D721Med (cell line): Measurements from ENCODE around the gene SNX30.

ENCODE experiments used
- DNase-seq: peaks from one replicate; pipeline ENCODE4 v3.0.0; 2011; ENCODE audit warnings: low spot score; ENCODE audit not compliant: insufficient read length
- FAIRE-seq: peaks from 2 replicates; lab custom pipeline; 2011; peaks lifted over from hg19 to GRCh38; lab: Jason Lieb, UNC
- CTCF ChIP-seq: IDR thresholded peaks from 2 replicates; pipeline ENCODE4 v1.5.1; 2012; ENCODE audit warnings: mild to moderate bottlenecking, control low read depth; ENCODE audit not compliant: insufficient read depth; ENCODE audit errors: missing control alignments

Gene SNX30

DNA sequence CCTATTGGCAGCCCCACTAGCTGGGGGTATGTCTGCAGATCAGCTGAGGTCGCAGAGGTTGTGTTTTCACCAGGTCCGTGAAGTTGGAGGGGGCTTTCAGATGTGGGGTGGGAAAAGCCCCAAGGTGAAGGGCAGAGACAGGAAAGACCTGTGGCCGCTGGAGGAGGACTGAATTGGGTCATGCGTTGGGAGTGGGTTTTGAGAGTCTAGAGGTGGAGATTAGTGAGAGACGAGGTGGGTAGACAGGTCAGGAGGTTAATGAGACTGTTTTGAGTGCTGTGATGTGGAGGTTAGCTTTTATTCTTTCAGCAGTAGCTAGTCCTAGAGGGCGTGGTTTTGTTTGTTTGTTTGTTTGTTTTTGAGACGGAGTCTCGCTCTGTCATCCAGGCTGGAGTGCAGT is 10.3 kb downstream of the SNX30 start:
- DNase-seq (no peak), FAIRE-seq (no peak)
- TF ChIP-seq CTCF, result no peak

- DNase-seq, result no peak
- no peak for TF ChIP-seq CTCF
- FAIRE-seq, result no peak
Measured at GRCh38 chr9:112761912-112762655, 11.5 kb downstream of the SNX30 start.

- DNase-seq (no peak), FAIRE-seq (no peak)
- TF ChIP-seq CTCF, result no peak
Measured at GRCh38 chr9:112762726-112763518, 12.4 kb downstream of the SNX30 start.

DNA sequence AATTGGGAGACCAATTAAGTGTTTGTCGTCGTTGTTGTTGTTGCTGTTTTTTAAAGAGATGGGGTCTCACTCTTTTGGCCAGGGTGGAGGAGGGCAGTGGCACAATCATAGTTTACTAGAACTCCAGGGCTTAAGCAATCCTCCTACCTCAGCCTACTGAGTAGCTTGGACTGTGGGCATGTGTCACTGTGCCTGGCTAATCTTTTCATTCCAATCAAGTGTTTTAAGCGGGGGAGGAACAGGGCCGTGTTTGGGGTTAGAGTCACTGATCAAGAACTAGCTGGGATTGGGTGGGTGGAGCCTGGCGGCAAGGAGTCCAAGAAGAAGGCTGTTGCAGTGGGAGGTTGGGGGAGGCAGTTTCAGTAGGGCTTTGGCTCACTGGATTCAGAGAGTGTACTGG is 13.8 kb downstream of the SNX30 start:
- no peak for TF ChIP-seq CTCF
- DNase-seq, result no peak

DNA sequence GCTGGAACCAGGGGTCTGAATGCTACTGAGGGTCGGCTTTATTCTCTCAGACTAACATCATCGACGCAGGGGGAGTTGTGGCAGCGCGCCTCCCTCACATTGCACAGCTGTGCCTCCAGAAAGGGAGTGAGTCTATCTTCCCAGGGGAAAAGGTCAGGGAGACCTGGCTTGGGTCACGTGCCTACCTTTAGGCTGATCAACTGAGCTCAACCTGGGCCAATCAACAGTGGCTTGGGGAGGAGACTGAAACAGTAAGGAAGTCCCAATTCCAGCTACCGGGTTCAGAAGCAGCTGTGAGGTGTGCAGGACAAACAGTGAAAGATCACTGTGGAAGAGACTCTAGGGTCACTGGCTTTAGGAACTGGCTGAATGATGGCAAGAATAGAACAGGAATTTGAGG is 14.3 kb downstream of the SNX30 start:
- DNase-seq, result no peak
- no peak for FAIRE-seq
- no peak for TF ChIP-seq CTCF

More for the DNA sequence above, 13.8 kb downstream of the SNX30 start:
- FAIRE-seq, result no peak

- no peak for DNase-seq
- no peak for FAIRE-seq
- TF ChIP-seq CTCF, result no peak
Measured at GRCh38 chr9:112765281-112765680, 14.7 kb downstream of the SNX30 start.
